Neural progenitor cell (in vitro differentiated cells): Measurements from ENCODE around the gene PITPNC1.

ENCODE experiments used
- CTCF ChIP-seq: fragments of 200-600 bp; sonication (generic); IDR thresholded peaks from 2 replicates; pipeline ENCODE4 v1.5.1; 2017; ENCODE audit warnings: antibody characterized with exemption, mild to moderate bottlenecking
- EZH2 ChIP-seq: fragments of 200-600 bp; sonication (generic); IDR thresholded peaks from 2 replicates; pipeline ENCODE4 v1.6.1; 2017; ENCODE audit warnings: antibody characterized with exemption, mild to moderate bottlenecking, moderate library complexity
- EZH2phosphoT487 ChIP-seq: fragments of 200-600 bp; sonication (generic); IDR thresholded peaks from 2 replicates; pipeline ENCODE4 v1.6.1; 2017; ENCODE audit warnings: antibody characterized with exemption

- no peak for TF ChIP-seq CTCF
- no peak for TF ChIP-seq EZH2
- TF ChIP-seq EZH2phosphoT487 = no peak
Measured at GRCh38 chr17:67557921-67558320, 180.8 kb downstream of the PITPNC1 start.
